Spleen (tissue), 11 donors: ENCODE measurements around the gene TMEM50B. TPM values are rescaled to one million over a fixed set of nuclear protein-coding genes. Genes with fewer than 3 reads are reported as not detected.

Experiments
- DNase-seq: peaks from one replicate; pipeline ENCODE4 v3.0.0-alpha.2; 2020
- H3K27ac ChIP-seq, 8 donors: fragments of 200-600 bp; sonication (generic) in 7 of 8; 1 replicate in 4 of 8; 2 replicates in 4 of 8; pipeline versions ENCODE4 v1.5.0 to v1.8.0; 2016 to 2021; ENCODE audit warnings: inconsistent platforms in 4 of 8, mild to moderate bottlenecking in 4 of 8, moderate library complexity in 1 of 8
- H3K27me3 ChIP-seq, 7 donors: fragments of 200-600 bp; sonication (generic) in 6 of 7; replicated peaks in 1 of 7; 1 replicate in 4 of 7; 2 replicates in 3 of 7; pipeline versions ENCODE4 v1.5.0 to v1.8.0; 2016 to 2021; ENCODE audit warnings: inconsistent platforms in 3 of 7, mild to moderate bottlenecking in 1 of 7
- H3K36me3 ChIP-seq, 6 donors: fragments of 200-600 bp; sonication (generic) in 5 of 6; 1 replicate in 4 of 6; 2 replicates in 2 of 6; pipeline versions ENCODE4 v1.5.0 to v1.8.0; 2016 to 2021; ENCODE audit warnings: inconsistent platforms in 2 of 6
- H3K4me1 ChIP-seq, 6 donors: fragments of 200-600 bp; sonication (generic) in 5 of 6; 1 replicate in 3 of 6; 2 replicates in 3 of 6; pipeline versions ENCODE4 v1.5.0 to v1.8.0; 2016 to 2021; ENCODE audit warnings: inconsistent platforms in 3 of 6
- H3K4me3 ChIP-seq, 8 donors: fragments of 200-600 bp; sonication (generic) in 7 of 8; 1 replicate in 4 of 8; 2 replicates in 4 of 8; pipeline versions ENCODE4 v1.5.0 to v1.8.0; 2016 to 2021; ENCODE audit warnings: inconsistent platforms in 4 of 8, mild to moderate bottlenecking in 4 of 8, moderate library complexity in 2 of 8
- H3K9me3 ChIP-seq, 8 donors: fragments of 200-600 bp; sonication (generic) in 7 of 8; 1 replicate in 4 of 8; 2 replicates in 4 of 8; pipeline versions ENCODE4 v1.5.0 to v1.8.0; 2016 to 2021; ENCODE audit warnings: inconsistent platforms in 4 of 8
- POLR2A ChIP-seq, 3 donors: fragments of 450-650 bp; IDR thresholded peaks; one replicate each; pipeline ENCODE4 v1.5.1; 2017; ENCODE audit warnings: antibody characterized with exemption in 3 of 3, mild to moderate bottlenecking in 1 of 3
- POLR2AphosphoS5 ChIP-seq, 3 donors: sonication (generic); formaldehyde crosslinking; IDR thresholded peaks; one replicate each; pipeline ENCODE4 v1.5.1; 2017; ENCODE audit warnings: antibody characterized with exemption in 3 of 3
- WGBS, 5 donors: extraction: QIAGEN DNeasy Blood & Tissue Kit in 3 of 5; methylation state at CpG; one replicate each; pipeline versions ENCODE4 v1.1.5 to v1.1.7; 2013 to 2018; 5-methylcytosine and 5-hydroxymethylcytosine counted together
- intact Hi-C: fragments of 100-400 bp; cut with DNase I; formaldehyde crosslinking; loops from one replicate; pipeline ENCODE4 v1.15.0; 2023; ENCODE audit warnings: low total_unique reads
- polyA plus RNA-seq, 3 donors: library from polyadenylated mRNA; stranded (reverse); fragments of 200-250 nt; gene quantifications; one replicate each; pipeline ENCODE4 v1.2.1, GENCODE V29; 2013
- total RNA-seq, 7 donors: library from RNA; depleted of rRNA in 3 of 7; stranded (reverse); fragments of >200 nt in 3 of 7; fragmentation: NEBNext Ultra II Directional in 4 of 7; extraction: Animal tissue kit (Norgen Biotek cat#: 25700) in 4 of 7; gene quantifications; one replicate each; pipeline versions ENCODE4 v1.1.0 to v1.2.1, GENCODE V29; 2016 to 2021
- TF ChIP-seq, protein P1 (sequence below), 11 experiments: fragments of 200-600 bp in 7 of 11; fragments of 450-650 bp in 4 of 11; sonication (generic) in 4 of 11; IDR thresholded peaks in 8 of 11; conservative IDR thresholded peaks in 3 of 11; 1 replicate in 7 of 11; 2 replicates in 4 of 11; pipeline versions ENCODE4 v1.4.0 to v1.8.0; 2016 to 2021; ENCODE audit warnings: antibody characterized with exemption in 11 of 11, inconsistent platforms in 4 of 11, mild to moderate bottlenecking in 1 of 11
- donor health status: healthy with polysubstance abuse.
- donor health status: DM: no; HTN: no; CAD: no; lungs with moderate emphysema.
- donor health status: DM: no; HTN: no; CAD: no.
- donor health status: Bipolar disorder and iron deficiency.
- donor health status: healthy.
- donor health status: DM: no; HTN: no; CAD: no.
- donor health status: DM: yes; HTN: yes; CAD: no.

TMEM50B gene
- total and polyA plus RNA-seq, 10 donors, result 30.7 to 78.5 (median 43.3) TPM

DNA sequence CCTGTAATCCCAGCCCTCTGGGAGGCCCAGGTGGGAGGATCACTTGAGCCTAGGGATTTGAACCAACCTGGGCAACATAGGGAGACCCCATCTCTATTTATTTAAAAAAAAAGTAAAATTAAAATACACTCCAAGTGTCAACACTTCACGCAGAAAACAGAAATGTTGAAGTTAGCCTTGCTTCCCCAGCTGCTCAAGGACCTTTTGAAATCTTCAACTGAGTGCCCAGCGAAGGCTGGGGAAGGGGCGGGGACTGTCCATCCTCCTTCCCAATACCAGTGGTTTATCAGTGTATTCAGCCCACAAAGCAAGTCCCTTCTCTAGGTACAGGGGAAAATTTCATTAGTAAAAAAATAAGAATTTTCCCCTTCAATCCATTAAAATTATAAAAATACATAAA, 14.0 kb upstream of the TMEM50B start:
- H3K4me3 ChIP-seq, result no peak overlapping the region
- H3K4me1 ChIP-seq, result peaks cover 5 to 20% (median 17%) of the 10 kb centered on the region in 6 donors
- no peaks in the 10 kb centered on the region for H3K9me3 ChIP-seq
- no peak for DNase-seq
- no peaks in the 10 kb centered on the region for H3K36me3 ChIP-seq
- 46 to 78% (median 58%) methylated on average over 3 of the region's 3 CpGs for WGBS, 5 donors
- intact Hi-C loops, result no loop called here
- H3K27me3 ChIP-seq, result no peaks in the 10 kb centered on the region
- TF ChIP-seq POLR2A (IDR thresholded peaks at IDR 0.05) (no peak), POLR2AphosphoS5 (IDR thresholded peaks at IDR 0.05) (no peak)
- TF ChIP-seq, protein P1, sequence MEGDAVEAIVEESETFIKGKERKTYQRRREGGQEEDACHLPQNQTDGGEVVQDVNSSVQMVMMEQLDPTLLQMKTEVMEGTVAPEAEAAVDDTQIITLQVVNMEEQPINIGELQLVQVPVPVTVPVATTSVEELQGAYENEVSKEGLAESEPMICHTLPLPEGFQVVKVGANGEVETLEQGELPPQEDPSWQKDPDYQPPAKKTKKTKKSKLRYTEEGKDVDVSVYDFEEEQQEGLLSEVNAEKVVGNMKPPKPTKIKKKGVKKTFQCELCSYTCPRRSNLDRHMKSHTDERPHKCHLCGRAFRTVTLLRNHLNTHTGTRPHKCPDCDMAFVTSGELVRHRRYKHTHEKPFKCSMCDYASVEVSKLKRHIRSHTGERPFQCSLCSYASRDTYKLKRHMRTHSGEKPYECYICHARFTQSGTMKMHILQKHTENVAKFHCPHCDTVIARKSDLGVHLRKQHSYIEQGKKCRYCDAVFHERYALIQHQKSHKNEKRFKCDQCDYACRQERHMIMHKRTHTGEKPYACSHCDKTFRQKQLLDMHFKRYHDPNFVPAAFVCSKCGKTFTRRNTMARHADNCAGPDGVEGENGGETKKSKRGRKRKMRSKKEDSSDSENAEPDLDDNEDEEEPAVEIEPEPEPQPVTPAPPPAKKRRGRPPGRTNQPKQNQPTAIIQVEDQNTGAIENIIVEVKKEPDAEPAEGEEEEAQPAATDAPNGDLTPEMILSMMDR (IDR thresholded peaks at IDR 0.05 in 8 of 11, conservative IDR thresholded peaks at IDR 0.05 in 3 of 11), result no peak
- H3K27ac ChIP-seq, result no peak overlapping the region

DNA sequence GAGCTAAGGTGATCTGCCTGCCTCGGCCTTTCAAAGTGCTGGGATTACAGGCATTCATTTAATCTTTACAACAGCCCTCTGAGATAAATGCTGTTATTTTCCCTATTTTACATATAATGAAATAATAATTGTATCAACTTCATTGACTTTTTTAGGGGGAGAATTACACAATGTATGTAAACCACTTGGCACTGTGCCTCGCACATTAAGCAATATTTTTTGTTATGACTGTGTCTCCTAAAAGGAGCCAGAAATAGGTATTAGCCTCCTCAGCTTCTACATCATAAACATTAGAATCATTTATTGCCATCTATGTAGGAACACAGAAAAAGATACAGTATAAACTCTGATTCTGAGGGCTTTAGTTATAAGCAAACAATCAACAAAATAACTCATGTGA, 12.8 kb upstream of the TMEM50B start:
- Histone ChIP-seq H3K9me3 (no peaks in the 10 kb centered on the region), H3K4me1 (peaks cover 5 to 20% (median 17%) of the 10 kb centered on the region in 6 donors), H3K27ac (peak overlapping the region in 3 of 8 donors; percentile 84 to 89 (median 87)), H3K27me3 (no peaks in the 10 kb centered on the region), H3K4me3 (peak overlapping the region in 2 of 8 donors; percentile 84 to 95), H3K36me3 (no peaks in the 10 kb centered on the region)
- DNase-seq, result no peak
- intact Hi-C loops, result no loop called here
- 58 to 75% (median 71%) methylated on average over 2 of the region's 2 CpGs for WGBS, 5 donors
- no peak for TF ChIP-seq POLR2AphosphoS5 (IDR thresholded peaks at IDR 0.05)
- no peak for TF ChIP-seq POLR2A (IDR thresholded peaks at IDR 0.05)
- TF ChIP-seq, protein P1 (IDR thresholded peaks at IDR 0.05 in 8 of 11, conservative IDR thresholded peaks at IDR 0.05 in 3 of 11), result no peak

DNA sequence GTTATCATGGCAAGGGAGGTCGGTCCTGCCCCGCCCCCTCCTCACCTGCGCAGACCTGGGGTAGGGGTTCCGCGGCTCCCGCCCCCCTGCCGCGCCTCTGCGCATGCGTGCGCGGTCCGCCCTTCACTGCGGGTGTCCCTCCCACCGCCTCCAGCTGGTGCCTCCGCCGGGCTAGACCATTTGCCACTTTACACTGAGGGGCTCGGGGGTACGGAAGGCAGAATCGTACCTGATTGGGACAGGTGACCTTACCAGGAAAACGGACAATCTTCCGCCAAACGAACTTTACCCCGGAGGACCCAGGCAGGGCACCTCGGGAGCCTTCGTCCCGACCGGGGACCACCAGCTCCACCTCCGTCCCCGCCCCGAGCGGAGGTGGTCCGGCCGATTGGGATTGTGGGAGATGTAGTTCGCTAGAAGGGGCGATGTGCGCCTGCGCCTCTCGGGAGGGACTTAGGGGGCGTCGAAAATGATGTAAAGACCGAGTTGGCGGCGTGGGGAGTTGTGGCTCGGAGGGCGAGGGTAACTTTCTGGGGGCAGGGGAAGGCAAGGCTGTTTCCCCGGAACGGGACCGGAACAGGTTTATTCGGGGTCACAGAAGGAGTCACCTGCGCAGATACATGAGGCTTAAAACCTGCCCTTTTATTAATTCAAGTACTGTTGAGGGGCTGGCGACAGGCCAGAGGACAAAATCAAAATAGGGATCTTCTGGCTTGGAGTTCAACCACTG, 11.8 kb upstream of the TMEM50B start, which contains the start of gene DNAJC28:
Gene DNAJC28, minus strand, starts transcription at position 344 of the 730 bp plus-strand sequence. CDS start 2,323 bp downstream, outside the sequence.
- intact Hi-C loops, result no loop called here
- DNase-seq, result peak; percentile 96
- WGBS, 5 donors, result 0 to 1% (median 1%) methylated on average over 36 to 52 of the region's 52 CpGs
- peak within 1 kb of the TSS; percentile 44 to 89 (median 82) for H3K27ac ChIP-seq
- H3K4me3 ChIP-seq, result peak within 1 kb of the TSS; percentile 63 to 95 (median 80)
- no peaks in the 10 kb centered on the region for H3K27me3 ChIP-seq
- H3K36me3 ChIP-seq, result no peaks in the 10 kb centered on the region
- no peak for TF ChIP-seq POLR2A (IDR thresholded peaks at IDR 0.05)
- TF ChIP-seq, protein P1 (IDR thresholded peaks at IDR 0.05 in 8 of 11, conservative IDR thresholded peaks at IDR 0.05 in 3 of 11), result no peak
- peak; percentile 89 to 91 (median 90) for TF ChIP-seq POLR2AphosphoS5 (IDR thresholded peaks at IDR 0.05)
- peaks cover 5 to 20% (median 17%) of the 10 kb centered on the region in 6 donors for H3K4me1 ChIP-seq
- H3K9me3 ChIP-seq, result no peaks in the 10 kb centered on the region

DNA sequence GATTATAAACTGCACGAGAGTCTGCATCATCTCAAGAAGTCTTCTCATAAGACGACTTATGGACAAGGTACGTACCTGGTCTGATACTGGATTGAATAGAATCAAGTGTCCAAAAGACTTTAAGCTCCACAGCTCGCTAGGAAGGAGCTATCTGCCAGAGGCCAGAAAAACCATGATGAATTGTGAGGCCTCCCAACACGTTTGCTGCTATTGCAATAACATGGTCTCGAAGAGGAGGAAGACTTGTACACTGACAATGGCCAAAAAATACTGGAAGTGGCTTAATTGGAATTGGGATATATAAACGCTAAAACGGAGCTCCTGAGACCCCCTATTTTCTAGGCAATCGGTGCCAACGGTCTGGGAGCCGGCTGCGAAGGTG, 11.2 kb upstream of the TMEM50B start:
- Histone ChIP-seq H3K27ac (peak overlapping the region; percentile 44 to 89 (median 82)), H3K4me1 (peaks cover 5 to 20% (median 17%) of the 10 kb centered on the region in 6 donors), H3K36me3 (no peaks in the 10 kb centered on the region), H3K4me3 (peak overlapping the region; percentile 63 to 95 (median 80)), H3K9me3 (no peaks in the 10 kb centered on the region), H3K27me3 (no peaks in the 10 kb centered on the region)
- TF ChIP-seq POLR2AphosphoS5 (IDR thresholded peaks at IDR 0.05), result no peak
- no peak for DNase-seq
- 12 to 17% (median 16%) methylated on average over 12 of the region's 12 CpGs for WGBS, 5 donors
- intact Hi-C loops, result no loop called here
